Lower lobe of right lung (tissue), 2 donors: ENCODE data around the gene NEU3. TPM values are rescaled to one million over a fixed set of nuclear protein-coding genes. Genes with fewer than 3 reads are reported as not detected.
A peak's percentile ranks its signal among the peaks of the same experiment; 100 is the strongest.

ENCODE experiments used
- ATAC-seq, 2 donors: fragments of 200-7000 bp; cut with Tn5 transposase; one replicate each; pipeline ENCODE4 v1.9.1; 2020 to 2022; ENCODE audit warnings: mild to moderate bottlenecking in 2 of 2, moderate library complexity in 2 of 2
- DNase-seq: peaks from one replicate; pipeline ENCODE4 v3.0.0-alpha.2; 2020
- H3K27ac ChIP-seq: fragments of 200-600 bp; one replicate; pipeline ENCODE4 v1.8.0; 2022
- H3K27me3 ChIP-seq: fragments of 200-600 bp; one replicate; pipeline ENCODE4 v1.8.0; 2022; ENCODE audit warnings: low read depth
- H3K36me3 ChIP-seq: fragments of 200-600 bp; one replicate; pipeline ENCODE4 v1.8.0; 2022; ENCODE audit warnings: mild to moderate bottlenecking
- H3K4me1 ChIP-seq: fragments of 200-600 bp; one replicate; pipeline ENCODE4 v1.8.0; 2022
- H3K4me3 ChIP-seq: fragments of 200-600 bp; one replicate; pipeline ENCODE4 v1.8.0; 2022; ENCODE audit warnings: mild to moderate bottlenecking
- H3K9me3 ChIP-seq: fragments of 200-600 bp; one replicate; pipeline ENCODE4 v1.8.0; 2022
- intact Hi-C: fragments of 100-400 bp; cut with DNase I; formaldehyde crosslinking; loops from one replicate; pipeline ENCODE4 v1.11.0; 2022
- total RNA-seq: library from RNA; stranded (reverse); fragmentation: NEBNext Ultra II Directional; extraction: Animal tissue kit (Norgen Biotek cat#: 25700); gene quantifications from one replicate; pipeline ENCODE4 v1.2.1, GENCODE V29; 2021
- TF ChIP-seq, protein P1 (sequence below): fragments of 200-600 bp; IDR thresholded peaks from one replicate; pipeline ENCODE4 v1.8.0; 2022; ENCODE audit warnings: antibody characterized with exemption, mild to moderate bottlenecking
- donor health status: DM: no; HTN: yes; CAD: no; lungs with severe emphysema.

Gene NEU3
- total RNA-seq, 1 donor from 2014 or later: 10.7 TPM

DNA sequence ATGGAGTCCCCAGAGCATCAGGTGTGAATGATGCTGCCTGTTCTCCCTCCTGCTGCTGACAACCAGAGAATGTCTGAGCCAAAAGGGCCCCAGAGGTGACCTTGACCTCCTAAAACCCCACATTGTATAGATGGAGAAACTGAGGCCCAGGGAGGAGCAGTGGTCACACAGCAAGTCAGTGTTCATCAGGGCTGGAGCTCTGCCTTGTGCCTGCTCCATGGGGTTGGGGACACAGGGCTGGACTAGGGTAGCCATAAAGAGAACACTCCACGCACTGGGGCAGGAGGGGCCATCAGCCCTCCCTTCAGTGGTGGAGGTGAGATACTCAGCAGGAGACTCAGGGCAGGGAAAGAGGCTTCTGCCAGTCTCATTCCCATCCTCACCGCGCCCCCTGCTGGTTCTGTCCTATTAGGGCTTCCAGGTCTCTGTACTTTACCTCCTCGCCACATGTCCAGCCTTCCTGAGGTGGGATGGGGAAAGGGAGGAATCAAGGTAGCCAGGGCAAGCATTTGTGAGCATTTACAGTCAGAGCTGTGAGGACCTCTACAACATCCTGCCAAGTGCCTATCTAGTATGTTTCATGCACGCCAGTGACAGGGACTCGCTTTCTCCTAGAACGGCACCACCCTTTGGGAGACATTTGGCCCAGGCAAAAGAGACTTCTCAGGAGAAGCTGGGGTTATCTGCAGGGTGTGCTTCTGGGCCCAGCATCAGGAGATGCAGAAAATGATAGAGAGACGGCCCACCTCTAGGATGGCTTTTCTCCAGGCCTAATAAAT is 43.2 kb downstream of the NEU3 start:
- H3K36me3 ChIP-seq: no peaks in the 10 kb centered on the region
- intact Hi-C loops: no loop called here
- no peaks in the 10 kb centered on the region for H3K4me1 ChIP-seq
- H3K27me3 ChIP-seq: no peaks in the 10 kb centered on the region
- H3K9me3 ChIP-seq: no peaks in the 10 kb centered on the region
- H3K27ac ChIP-seq: no peak overlapping the region
- no peak overlapping the region for H3K4me3 ChIP-seq
- ATAC-seq (peak; percentile 64 to 82), DNase-seq (peak; percentile 77)
- TF ChIP-seq, protein P1, sequence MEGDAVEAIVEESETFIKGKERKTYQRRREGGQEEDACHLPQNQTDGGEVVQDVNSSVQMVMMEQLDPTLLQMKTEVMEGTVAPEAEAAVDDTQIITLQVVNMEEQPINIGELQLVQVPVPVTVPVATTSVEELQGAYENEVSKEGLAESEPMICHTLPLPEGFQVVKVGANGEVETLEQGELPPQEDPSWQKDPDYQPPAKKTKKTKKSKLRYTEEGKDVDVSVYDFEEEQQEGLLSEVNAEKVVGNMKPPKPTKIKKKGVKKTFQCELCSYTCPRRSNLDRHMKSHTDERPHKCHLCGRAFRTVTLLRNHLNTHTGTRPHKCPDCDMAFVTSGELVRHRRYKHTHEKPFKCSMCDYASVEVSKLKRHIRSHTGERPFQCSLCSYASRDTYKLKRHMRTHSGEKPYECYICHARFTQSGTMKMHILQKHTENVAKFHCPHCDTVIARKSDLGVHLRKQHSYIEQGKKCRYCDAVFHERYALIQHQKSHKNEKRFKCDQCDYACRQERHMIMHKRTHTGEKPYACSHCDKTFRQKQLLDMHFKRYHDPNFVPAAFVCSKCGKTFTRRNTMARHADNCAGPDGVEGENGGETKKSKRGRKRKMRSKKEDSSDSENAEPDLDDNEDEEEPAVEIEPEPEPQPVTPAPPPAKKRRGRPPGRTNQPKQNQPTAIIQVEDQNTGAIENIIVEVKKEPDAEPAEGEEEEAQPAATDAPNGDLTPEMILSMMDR: peak; percentile 70

DNA sequence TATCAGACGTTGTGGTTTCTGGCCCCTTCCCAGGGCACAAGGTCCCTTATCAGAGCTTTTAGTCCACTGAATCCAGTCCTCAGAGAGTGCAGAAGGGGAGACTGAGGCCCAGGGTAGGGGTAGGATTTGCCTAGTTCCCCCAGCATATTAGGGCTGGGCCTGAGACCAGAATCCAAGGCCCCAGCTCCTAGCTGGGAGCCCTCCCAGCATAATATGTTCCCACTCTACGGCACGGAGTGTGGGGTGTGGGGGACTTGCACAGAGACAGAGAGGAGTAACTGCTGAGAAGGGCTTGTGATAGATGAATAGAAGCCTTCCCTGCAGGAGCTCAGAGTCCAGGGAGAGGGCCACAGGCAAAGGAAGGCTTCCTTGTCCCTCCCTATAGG is 43.8 kb downstream of the NEU3 start:
- intact Hi-C loops: no loop called here
- DNase-seq: no peak

DNA sequence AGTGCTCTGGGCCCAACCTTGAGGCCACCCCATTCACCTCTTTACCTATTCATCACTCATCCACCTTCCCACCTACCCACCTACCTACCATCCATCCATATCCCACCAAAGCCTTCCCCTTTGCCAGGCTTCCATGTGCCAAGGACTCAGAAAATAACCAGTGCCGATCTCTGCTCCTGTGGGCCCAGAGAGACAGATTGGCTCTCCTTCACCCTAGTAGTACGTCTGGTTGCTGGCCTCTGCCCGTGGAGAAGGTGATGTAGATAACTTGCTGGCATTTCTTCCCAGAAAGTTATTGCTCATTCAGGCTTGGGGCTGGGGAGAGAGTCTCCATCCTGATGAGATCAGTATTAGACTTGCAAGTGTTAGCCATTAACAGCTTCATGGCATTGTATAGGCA is 45.2 kb downstream of the NEU3 start:
- H3K36me3 ChIP-seq: no peaks in the 10 kb centered on the region
- ATAC-seq (no peak), DNase-seq (no peak)
- no peak overlapping the region for H3K27ac ChIP-seq
- TF ChIP-seq, protein P1: no peak
- H3K4me1 ChIP-seq: no peaks in the 10 kb centered on the region
- H3K27me3 ChIP-seq: no peaks in the 10 kb centered on the region
- intact Hi-C loops: no loop called here
- no peaks in the 10 kb centered on the region for H3K9me3 ChIP-seq
- H3K4me3 ChIP-seq: no peak overlapping the region

More for the DNA sequence above, 43.8 kb downstream of the NEU3 start:
- Histone ChIP-seq H3K9me3 (no peaks in the 10 kb centered on the region), H3K36me3 (no peaks in the 10 kb centered on the region), H3K4me3 (no peak overlapping the region), H3K27ac (no peak overlapping the region), H3K27me3 (no peaks in the 10 kb centered on the region), H3K4me1 (no peaks in the 10 kb centered on the region)
- ATAC-seq: no peak
- TF ChIP-seq, protein P1: no peak

DNA sequence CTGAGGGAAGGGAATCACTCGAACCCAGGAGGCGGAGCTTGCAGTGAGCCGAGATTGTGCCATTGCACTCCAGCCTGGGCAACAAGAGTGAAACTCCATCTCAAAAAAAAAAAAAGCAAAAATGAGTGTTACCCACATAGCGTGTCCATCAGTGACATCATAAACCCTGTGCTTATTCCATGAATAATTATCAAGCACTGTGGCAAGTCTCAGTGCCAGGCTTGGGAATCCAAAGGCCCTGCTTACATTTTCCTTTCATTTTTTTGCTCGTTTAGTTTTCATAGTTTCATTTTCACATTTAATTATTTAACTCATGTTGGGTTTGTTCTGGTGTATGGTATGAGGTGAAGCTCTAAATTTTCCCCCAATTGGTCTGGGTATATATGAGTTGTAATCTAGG is 46.5 kb downstream of the NEU3 start:
- Histone ChIP-seq H3K36me3 (no peaks in the 10 kb centered on the region), H3K4me1 (no peaks in the 10 kb centered on the region), H3K4me3 (no peak overlapping the region), H3K27ac (no peak overlapping the region), H3K9me3 (no peaks in the 10 kb centered on the region), H3K27me3 (no peaks in the 10 kb centered on the region)
- no peak for DNase-seq
- TF ChIP-seq, protein P1: no peak
- intact Hi-C loops: no loop called here
- ATAC-seq: no peak

DNA sequence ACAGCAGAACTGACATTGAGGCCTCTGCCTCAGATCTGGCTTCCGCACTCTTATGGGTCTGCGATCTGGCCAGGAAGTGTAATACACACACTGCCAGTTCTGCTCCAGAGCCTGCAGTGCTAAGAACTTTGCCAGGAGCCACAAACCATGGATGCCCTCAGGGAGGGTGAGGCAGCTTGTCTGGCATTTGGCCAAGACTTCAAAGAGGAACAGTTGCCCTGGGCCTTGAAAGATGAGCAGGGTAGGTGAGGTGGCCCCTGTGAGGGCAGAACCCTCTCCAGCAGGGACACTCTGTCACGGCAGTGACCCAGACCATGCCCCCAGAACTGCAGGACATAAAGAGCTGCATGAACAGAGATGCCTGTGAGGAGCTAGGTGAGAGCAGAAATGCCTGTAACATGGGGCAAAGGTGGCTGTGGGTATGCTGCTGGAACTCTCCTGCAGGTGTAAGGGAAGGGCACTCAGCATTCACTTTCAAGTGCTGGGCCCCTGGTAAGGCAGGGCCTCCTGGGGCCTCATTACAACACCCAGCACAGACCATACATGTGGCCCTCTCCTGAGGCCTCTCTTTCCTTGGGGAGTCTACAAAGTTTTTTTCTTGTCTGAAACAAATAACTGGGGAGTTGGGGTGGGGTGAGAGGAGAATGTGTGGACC is 47.3 kb downstream of the NEU3 start:
- intact Hi-C loops: no loop called here

More for the DNA sequence above, 47.3 kb downstream of the NEU3 start:
- no peak for ATAC-seq
- DNase-seq: no peak
- Histone ChIP-seq H3K4me1 (no peaks in the 10 kb centered on the region), H3K9me3 (no peaks in the 10 kb centered on the region), H3K27ac (no peak overlapping the region), H3K36me3 (no peaks in the 10 kb centered on the region), H3K4me3 (no peak overlapping the region), H3K27me3 (no peaks in the 10 kb centered on the region)
- TF ChIP-seq, protein P1: no peak
